ENCODE data around the gene ST6GALNAC4. TPM values are rescaled to one million over a fixed set of nuclear protein-coding genes. Genes with fewer than 3 reads are reported as not detected.

Gene ST6GALNAC4
- total RNA-seq, 1 experiment from 2014 or later, result 38.0 TPM

DNA sequence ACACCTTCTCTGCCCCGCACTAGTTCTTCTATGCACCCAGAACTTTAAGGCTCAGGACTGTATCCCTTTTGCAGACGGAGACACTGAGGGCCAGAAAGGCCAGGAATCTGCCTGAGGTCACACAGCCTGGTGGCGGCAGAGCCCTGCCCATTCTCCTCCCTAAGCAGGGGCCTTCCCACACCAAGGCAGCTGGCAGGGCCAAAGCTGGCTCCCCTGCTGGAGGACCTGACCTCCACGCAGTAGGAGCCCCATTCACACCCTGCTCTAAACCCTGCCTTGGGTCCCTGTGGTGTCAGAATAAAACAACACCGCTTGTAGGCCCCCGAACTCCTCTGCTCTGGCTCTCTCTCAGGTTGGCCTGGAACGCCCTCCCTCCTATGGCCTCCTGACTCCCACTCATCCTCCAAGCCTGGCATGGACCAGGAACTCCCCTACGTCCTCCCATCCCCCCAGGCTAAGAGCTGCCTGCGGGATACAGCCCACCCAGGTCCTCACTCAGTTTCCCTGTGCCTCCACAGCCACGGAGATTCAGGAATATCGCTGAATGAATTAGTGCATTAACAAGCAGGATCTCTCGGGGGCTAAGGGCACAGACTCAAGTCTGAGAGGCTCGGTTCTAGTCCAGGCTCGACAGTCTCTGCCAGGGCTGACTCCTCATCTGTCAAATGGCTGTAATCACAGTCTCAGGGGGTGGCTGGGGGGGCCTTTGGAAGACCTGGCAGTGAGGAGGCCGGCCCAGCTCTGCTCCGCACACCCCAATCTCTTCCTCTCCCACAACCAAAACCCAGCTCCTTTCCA, 20.2 kb downstream of the ST6GALNAC4 start:
- CTCF ChIA-PET, result no interaction called here
- DNase-seq (ENCODE audit: low read depth, low spot score) (no peak), ATAC-seq (no peak)
- in situ Hi-C loops (cut with HindIII; ENCODE audit: low pct_unique_long_range_greater_than_20kb, low sequenced_read_pairs) (no loop called here), intact Hi-C loops (cut with micrococcal nuclease; ENCODE audit: unreplicated experiment) (no loop called here)
- no TSS peak for BruUV-seq (replicated peaks)
- Histone ChIP-seq H3K36me3 (ENCODE audit: control insufficient read depth, insufficient read depth, low read length) (peaks cover 7% of the 10 kb centered on the region; the same call in 1 of the 2 replicates), H3K4me1 (ENCODE audit: control insufficient read depth, insufficient read depth, low read length) (peaks cover 10% of the 10 kb centered on the region), H3K4me3 (ENCODE audit: low read depth in 2 of 2, low read length in 2 of 2) (no peak overlapping the region), H3K27ac (ENCODE audit: low read length) (no peak overlapping the region), H3K9me3 (ENCODE audit: control insufficient read depth, insufficient read depth, low read depth, low read length) (no peaks in the 10 kb centered on the region; the same call in 1 of the 2 replicates), H3K27me3 (ENCODE audit: control insufficient read depth, insufficient read depth, low read length) (no peaks in the 10 kb centered on the region)
- no peak for TF ChIP-seq POLR2AphosphoS5 (IDR thresholded peaks at IDR 0.05; ENCODE audit: low read depth, low read length)
- TF ChIP-seq, protein P1, sequence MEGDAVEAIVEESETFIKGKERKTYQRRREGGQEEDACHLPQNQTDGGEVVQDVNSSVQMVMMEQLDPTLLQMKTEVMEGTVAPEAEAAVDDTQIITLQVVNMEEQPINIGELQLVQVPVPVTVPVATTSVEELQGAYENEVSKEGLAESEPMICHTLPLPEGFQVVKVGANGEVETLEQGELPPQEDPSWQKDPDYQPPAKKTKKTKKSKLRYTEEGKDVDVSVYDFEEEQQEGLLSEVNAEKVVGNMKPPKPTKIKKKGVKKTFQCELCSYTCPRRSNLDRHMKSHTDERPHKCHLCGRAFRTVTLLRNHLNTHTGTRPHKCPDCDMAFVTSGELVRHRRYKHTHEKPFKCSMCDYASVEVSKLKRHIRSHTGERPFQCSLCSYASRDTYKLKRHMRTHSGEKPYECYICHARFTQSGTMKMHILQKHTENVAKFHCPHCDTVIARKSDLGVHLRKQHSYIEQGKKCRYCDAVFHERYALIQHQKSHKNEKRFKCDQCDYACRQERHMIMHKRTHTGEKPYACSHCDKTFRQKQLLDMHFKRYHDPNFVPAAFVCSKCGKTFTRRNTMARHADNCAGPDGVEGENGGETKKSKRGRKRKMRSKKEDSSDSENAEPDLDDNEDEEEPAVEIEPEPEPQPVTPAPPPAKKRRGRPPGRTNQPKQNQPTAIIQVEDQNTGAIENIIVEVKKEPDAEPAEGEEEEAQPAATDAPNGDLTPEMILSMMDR (IDR thresholded peaks at IDR 0.05), result no peak
- TF ChIP-seq SIN3A (IDR thresholded peaks at IDR 0.05; ENCODE audit: borderline replicate concordance, insufficient read depth, low read depth, low read length), result no peak
- TF ChIP-seq TCF7L2 (IDR thresholded peaks at IDR 0.05; ENCODE audit: low read depth, low read length), result no peak
- TF ChIP-seq, protein P2, sequence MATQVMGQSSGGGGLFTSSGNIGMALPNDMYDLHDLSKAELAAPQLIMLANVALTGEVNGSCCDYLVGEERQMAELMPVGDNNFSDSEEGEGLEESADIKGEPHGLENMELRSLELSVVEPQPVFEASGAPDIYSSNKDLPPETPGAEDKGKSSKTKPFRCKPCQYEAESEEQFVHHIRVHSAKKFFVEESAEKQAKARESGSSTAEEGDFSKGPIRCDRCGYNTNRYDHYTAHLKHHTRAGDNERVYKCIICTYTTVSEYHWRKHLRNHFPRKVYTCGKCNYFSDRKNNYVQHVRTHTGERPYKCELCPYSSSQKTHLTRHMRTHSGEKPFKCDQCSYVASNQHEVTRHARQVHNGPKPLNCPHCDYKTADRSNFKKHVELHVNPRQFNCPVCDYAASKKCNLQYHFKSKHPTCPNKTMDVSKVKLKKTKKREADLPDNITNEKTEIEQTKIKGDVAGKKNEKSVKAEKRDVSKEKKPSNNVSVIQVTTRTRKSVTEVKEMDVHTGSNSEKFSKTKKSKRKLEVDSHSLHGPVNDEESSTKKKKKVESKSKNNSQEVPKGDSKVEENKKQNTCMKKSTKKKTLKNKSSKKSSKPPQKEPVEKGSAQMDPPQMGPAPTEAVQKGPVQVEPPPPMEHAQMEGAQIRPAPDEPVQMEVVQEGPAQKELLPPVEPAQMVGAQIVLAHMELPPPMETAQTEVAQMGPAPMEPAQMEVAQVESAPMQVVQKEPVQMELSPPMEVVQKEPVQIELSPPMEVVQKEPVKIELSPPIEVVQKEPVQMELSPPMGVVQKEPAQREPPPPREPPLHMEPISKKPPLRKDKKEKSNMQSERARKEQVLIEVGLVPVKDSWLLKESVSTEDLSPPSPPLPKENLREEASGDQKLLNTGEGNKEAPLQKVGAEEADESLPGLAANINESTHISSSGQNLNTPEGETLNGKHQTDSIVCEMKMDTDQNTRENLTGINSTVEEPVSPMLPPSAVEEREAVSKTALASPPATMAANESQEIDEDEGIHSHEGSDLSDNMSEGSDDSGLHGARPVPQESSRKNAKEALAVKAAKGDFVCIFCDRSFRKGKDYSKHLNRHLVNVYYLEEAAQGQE (IDR thresholded peaks at IDR 0.05; ENCODE audit: insufficient read depth in 1 of 2, low read depth in 2 of 2, low read length in 1 of 2), result no peak
- POLR2A ChIA-PET, result no interaction called here

DNA sequence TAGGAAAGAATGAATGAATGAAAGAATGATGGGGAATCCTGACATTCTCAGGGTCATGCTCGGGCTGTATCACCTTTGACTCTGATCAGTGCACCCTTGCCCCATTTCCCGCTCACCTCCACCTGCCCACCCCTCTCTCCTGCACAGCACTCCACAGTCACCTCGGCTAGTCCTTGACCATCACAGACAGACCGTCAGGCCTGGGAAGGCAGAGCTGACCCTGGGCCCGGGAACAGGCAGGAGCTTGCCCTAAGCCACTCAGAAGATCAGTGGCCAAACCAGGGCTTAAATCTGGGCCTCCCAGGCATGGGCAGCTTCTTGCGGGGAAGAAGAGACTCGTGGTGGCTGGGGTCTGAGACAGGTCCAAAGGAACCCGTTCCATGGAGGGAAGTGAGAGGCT, 21.0 kb downstream of the ST6GALNAC4 start:
- POLR2A ChIA-PET, result no interaction called here
- ATAC-seq, result no peak
- in situ Hi-C loops (cut with HindIII; ENCODE audit: low pct_unique_long_range_greater_than_20kb, low sequenced_read_pairs), result no loop called here

More for the DNA sequence above, 21.0 kb downstream of the ST6GALNAC4 start:
- intact Hi-C loops (cut with micrococcal nuclease; ENCODE audit: unreplicated experiment), result no loop called here
- no TSS peak for BruUV-seq (replicated peaks)
- H3K4me1 ChIP-seq (ENCODE audit: control insufficient read depth, insufficient read depth, low read length), result peaks cover 10% of the 10 kb centered on the region
- no peaks in the 10 kb centered on the region for H3K27me3 ChIP-seq (ENCODE audit: control insufficient read depth, insufficient read depth, low read length)
- H3K36me3 ChIP-seq (ENCODE audit: control insufficient read depth, insufficient read depth, low read length), result peaks cover 7% of the 10 kb centered on the region; the same call in 1 of the 2 replicates
- H3K27ac ChIP-seq (ENCODE audit: low read length), result no peak overlapping the region
- TF ChIP-seq, protein P1 (IDR thresholded peaks at IDR 0.05), result no peak
- TF ChIP-seq POLR2AphosphoS5 (IDR thresholded peaks at IDR 0.05; ENCODE audit: low read depth, low read length) (no peak), SIN3A (IDR thresholded peaks at IDR 0.05; ENCODE audit: borderline replicate concordance, insufficient read depth, low read depth, low read length) (no peak), TCF7L2 (IDR thresholded peaks at IDR 0.05; ENCODE audit: low read depth, low read length) (no peak)
- TF ChIP-seq, protein P2 (IDR thresholded peaks at IDR 0.05; ENCODE audit: insufficient read depth in 1 of 2, low read depth in 2 of 2, low read length in 1 of 2), result no peak
- no peak for DNase-seq (ENCODE audit: low read depth, low spot score)
- no peaks in the 10 kb centered on the region; the same call in 1 of the 2 replicates for H3K9me3 ChIP-seq (ENCODE audit: control insufficient read depth, insufficient read depth, low read depth, low read length)
- CTCF ChIA-PET, result no interaction called here
- H3K4me3 ChIP-seq (ENCODE audit: low read depth in 2 of 2, low read length in 2 of 2), result no peak overlapping the region

Data from Panc1 (cell line).